ENCODE results near the gene PLCXD3.

DNA sequence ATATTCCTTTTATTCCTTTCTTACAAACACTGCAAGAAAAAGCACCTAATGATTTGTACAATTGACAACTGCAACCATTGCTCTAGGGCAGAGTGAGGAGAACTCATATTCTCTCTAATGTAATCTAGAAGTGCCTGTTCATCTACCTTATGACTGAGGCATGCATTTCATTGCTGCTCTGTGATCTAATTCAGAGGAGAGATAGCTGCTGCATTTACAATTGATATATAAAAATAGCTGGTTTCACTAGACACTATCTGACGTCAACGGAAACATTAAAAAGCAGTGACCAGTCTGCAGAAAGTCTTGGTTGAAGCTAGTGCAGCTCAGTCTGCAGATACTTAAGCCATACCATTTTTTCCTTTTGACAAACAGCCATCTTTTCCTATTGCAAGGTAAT, 224.2 kb downstream of the PLCXD3 start:
- TF ChIP-seq POLR2A (IDR thresholded peaks at IDR 0.05; ENCODE audit: low read depth, low read length): no peak
- TF ChIP-seq POLR2AphosphoS5 (IDR thresholded peaks at IDR 0.05; ENCODE audit: low read depth, low read length): no peak

All from GM12892 (cell line).